Hematopoietic multipotent progenitor cell treated with erythropoietin and hydrocortisone succinate and interleukin-3 and kit ligand, for 8 days (in vitro differentiated cells): ENCODE data around the gene SLC12A2.

ENCODE experiments used
- DNase-seq: peaks from one replicate; pipeline ENCODE4 v3.0.0-alpha.2; 2015

Gene SLC12A2

DNA sequence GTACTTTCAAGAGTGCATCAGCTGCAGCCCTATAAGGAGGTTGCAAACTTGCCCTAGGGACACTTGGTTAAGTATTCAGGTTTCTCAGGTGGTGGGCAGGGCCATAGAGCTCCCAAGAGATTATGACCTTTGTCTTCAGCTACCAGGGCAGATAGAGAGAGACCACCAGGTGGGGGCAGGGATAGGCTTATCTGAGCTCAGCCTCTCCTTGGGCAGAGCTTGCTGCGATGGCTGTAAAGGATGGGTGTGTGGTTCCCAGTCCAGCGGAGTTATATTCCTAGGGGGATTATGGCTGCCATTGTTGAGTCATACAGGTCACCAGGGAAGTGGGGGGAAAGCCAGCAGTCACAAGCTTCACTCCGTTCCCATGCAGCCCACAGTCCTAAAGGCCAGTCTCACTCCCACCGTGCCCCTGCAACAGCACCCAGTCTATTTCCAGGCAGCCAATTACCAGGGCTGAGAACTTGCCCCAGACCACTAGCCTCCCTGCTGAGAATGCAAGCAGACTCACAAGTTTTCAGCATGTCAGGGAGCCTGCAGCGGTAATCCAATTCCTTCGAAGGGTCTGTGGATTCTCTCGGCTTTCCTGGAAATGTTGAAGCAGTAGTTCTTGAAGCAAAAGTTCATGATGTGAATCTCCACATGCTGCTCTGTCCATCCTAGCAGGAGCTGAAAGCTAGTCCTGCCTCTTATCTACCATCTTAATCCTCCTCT is 151.5 kb downstream of the SLC12A2 start:
- no peak for DNase-seq

DNA sequence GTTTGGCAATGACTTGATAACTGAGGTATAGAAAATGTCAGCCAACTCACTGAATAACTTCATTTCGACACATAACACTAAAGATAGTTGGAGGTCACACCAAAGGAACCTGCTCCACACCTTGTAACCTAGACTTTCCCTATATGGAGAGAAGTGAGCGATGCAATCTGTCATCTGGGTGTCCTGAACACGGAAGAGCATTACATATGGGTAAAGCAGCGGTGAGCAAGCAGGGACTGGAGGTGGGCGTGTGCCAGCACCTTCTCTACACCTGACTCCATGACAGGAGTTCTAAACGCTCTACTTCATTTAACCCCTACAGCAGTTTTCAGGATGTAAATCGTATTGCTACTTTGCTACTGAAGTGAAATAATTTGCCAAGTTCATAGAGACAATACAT is 152.8 kb downstream of the SLC12A2 start:
- DNase-seq = no peak

DNA sequence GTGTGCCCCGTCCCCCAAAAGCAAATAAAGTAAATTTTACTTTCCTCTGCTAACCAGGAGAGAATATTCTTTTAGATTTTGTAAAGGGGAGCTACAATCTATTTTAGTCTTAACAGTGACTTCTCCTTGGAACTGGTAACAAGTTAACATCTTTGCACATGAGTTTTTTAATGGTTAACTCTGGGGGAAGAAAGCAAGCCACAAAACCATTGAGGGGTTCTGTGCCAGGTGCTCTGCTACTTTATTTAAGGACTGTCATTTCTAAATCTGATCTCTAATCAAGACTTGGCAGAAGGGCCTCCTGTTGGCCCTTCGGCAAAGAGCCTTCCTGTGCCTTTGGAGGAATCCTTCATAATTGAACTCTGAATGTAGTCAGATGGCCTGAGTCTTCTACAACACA is 153.4 kb downstream of the SLC12A2 start:
- no peak for DNase-seq

DNA sequence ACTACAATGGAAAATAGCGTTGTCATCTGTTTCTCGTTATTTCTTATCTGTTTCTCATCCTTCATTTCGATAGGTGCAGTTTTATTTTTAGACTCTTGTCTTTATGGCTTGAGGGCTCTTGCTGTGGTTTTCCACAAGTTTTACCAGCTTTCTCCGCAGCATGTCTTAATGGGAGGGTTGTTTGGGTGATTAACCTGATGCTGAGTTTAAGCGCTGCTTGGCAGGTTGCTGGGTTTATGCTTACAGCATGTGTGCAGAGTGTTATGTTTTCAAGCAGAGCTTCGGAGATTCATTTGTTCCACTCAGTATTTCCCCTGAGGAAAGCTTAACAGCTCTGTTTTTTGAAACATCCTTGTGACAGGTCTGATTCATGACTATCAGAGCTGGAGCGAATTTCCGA is 154.0 kb downstream of the SLC12A2 start:
- DNase-seq = no peak
